ENCODE measurements around the gene ZNF750.

The ZNF750 gene

GRCh38 chr17:82832881-82833475 lies 6.8 kb downstream of the ZNF750 start:
- TF ChIP-seq, protein P1, sequence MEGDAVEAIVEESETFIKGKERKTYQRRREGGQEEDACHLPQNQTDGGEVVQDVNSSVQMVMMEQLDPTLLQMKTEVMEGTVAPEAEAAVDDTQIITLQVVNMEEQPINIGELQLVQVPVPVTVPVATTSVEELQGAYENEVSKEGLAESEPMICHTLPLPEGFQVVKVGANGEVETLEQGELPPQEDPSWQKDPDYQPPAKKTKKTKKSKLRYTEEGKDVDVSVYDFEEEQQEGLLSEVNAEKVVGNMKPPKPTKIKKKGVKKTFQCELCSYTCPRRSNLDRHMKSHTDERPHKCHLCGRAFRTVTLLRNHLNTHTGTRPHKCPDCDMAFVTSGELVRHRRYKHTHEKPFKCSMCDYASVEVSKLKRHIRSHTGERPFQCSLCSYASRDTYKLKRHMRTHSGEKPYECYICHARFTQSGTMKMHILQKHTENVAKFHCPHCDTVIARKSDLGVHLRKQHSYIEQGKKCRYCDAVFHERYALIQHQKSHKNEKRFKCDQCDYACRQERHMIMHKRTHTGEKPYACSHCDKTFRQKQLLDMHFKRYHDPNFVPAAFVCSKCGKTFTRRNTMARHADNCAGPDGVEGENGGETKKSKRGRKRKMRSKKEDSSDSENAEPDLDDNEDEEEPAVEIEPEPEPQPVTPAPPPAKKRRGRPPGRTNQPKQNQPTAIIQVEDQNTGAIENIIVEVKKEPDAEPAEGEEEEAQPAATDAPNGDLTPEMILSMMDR (IDR thresholded peaks at IDR 0.05; ENCODE audit: control insufficient read depth, insufficient read depth, low read depth, low read length, missing control alignments): no peak
- H3K4me3 ChIP-seq (ENCODE audit: control insufficient read depth, low read depth, low read length): no peak overlapping the region
- no peak for DNase-seq (ENCODE audit: low read depth)

DNA sequence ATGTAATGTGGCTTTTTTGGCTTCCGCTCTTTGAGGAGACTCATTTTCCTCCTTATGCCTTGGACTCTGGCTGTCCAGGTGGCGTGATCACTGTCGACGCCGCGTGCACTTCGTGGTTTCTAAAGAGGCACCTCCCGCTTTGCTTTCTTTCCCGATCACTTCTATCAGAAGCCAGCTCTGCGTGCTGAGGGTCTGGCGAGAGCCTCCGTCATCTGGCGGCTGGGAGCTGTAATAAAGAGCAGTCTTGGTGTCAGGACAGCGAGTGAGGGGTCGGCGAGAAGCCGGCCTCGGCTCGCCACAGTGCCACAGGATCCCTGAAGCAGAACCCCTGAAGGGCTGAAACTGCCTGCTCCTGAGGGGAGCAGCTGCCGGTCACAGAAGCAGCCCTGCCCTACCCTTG lies 7.4 kb downstream of the ZNF750 start:
- TF ChIP-seq, protein P1 (IDR thresholded peaks at IDR 0.05; ENCODE audit: control insufficient read depth, insufficient read depth, low read depth, low read length, missing control alignments): no peak
- no peak overlapping the region for H3K4me3 ChIP-seq (ENCODE audit: control insufficient read depth, low read depth, low read length)
- no peak for DNase-seq (ENCODE audit: low read depth)

DNA sequence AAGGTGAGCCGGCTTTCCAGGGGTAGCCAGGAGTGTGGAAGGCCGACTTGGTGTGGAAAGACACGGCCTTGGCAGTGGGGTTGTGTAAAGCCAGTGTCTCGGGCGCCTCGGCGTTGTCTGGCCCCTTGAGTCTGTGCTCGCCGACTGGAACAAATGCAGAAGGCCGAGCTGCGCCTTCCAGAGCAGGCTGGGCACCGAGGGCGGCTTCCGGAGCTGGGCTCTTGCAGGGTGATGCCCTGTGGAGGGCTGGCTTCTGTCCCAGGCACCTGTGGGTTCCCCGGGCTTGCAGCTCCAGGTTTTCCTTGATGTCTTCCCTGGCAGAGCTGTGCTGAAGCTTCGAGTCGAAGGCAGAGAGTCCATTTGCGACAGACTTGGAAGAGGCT lies 8.0 kb downstream of the ZNF750 start:
- TF ChIP-seq, protein P1 (IDR thresholded peaks at IDR 0.05; ENCODE audit: control insufficient read depth, insufficient read depth, low read depth, low read length, missing control alignments): no peak
- no peak overlapping the region for H3K4me3 ChIP-seq (ENCODE audit: control insufficient read depth, low read depth, low read length)
- DNase-seq (ENCODE audit: low read depth): no peak

- no peak for DNase-seq (ENCODE audit: low read depth)
- TF ChIP-seq, protein P1 (IDR thresholded peaks at IDR 0.05; ENCODE audit: control insufficient read depth, insufficient read depth, low read depth, low read length, missing control alignments): no peak
- H3K4me3 ChIP-seq (ENCODE audit: control insufficient read depth, low read depth, low read length): no peak overlapping the region
Observed at GRCh38 chr17:82831041-82831817, 8.6 kb downstream of the ZNF750 start.

GRCh38 chr17:82830249-82830661 lies 9.6 kb downstream of the ZNF750 start:
- no peak overlapping the region for H3K4me3 ChIP-seq (ENCODE audit: control insufficient read depth, low read depth, low read length)
- TF ChIP-seq, protein P1 (IDR thresholded peaks at IDR 0.05; ENCODE audit: control insufficient read depth, insufficient read depth, low read depth, low read length, missing control alignments): no peak
- DNase-seq (ENCODE audit: low read depth): no peak

DNA sequence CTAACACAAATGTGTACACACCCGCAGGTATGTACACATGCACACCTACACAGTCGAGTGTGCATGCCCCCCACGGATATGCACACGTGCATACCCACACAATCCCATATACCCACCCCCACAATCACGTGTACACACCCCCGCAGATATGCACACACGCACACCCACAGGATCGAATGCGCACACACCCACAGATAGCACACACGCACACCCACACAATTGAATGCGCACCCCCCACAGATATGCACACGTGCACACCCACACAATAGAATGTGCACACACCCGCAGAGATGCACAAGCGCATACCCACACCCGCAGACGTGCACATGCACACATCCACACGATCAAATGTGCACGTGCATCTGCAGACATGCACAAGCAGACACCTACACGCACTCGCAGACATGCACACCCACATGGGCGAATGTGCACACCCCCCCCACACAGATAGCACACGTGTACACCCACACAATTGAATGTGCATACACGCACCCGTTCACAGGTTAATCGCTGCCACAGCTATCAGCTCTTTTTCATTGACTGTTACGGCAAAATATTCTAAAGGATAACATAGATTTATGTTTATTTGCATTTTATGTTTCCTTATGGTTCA lies 10.8 kb downstream of the ZNF750 start:
- DNase-seq (ENCODE audit: low read depth): no peak
- no peak overlapping the region for H3K4me3 ChIP-seq (ENCODE audit: control insufficient read depth, low read depth, low read length)
- TF ChIP-seq, protein P1 (IDR thresholded peaks at IDR 0.05; ENCODE audit: control insufficient read depth, insufficient read depth, low read depth, low read length, missing control alignments): no peak

Measured in AG09309 (cell line).